K562 treated with DMSO at 1 percent for 12 hours (cell line): ENCODE results near the gene BRD4. TPM values are rescaled to one million over a fixed set of nuclear protein-coding genes. Genes with fewer than 3 reads are reported as not detected.

Experiments
- total RNA-seq: library from RNA; unstranded; fragments of 300-600 nt; gene quantifications from 2 replicates; pipeline ENCODE4 v1.2.3, GENCODE V29; 2022; ENCODE audit not compliant: insufficient read depth

The BRD4 gene
- total RNA-seq: 23.0 and 66.1 TPM in 2 replicates

GRCh38 chr19:15332311-15332996 lies at the start of gene BRD4:
Gene BRD4, minus strand, starts transcription at chr19:15332539. Its CDS starts 59,440 bp downstream, at chr19:15273099.

DNA sequence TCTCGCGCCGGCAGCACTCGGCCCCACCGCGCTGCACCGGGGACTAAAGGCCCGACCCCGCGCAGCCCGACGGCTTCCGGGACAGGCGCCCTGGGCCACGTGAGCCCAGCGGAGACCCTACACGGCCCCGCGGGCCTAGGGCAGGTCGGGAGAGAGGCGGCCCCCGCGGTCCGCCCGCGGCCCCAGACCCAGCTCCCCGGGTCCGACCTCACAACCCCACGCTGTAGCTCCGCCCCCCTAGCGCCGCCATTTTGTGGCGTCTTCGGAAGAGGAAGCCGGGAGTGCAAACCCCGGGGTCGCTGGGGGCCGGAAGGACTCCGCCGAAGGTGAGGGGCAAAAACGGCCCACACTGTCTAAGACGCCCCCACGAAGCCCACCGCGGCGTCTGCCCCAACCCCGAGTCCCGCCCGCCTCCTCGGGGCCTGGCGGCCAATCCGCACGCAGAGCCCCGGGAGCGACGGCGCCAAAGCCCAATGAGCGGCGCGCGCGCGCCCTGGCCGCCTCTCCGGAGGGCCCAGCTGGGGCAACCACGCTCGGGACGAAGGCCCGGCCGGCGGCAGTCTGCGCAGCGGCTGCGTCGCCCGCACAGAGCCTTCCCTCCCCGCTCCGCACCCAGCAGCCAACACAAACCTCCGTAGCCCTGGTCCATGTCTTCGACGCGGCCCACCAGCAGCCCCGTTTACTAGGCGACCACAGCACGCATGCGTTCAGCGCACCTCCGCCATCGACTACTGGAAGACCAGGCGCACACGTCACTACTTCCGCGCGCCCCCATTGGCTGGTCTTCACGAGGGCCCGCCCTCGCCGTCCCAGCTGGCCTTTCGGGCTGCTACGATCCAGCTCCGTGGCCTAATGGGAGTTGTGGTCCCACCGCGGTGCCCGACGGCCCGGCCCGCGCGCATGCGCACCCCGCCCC lies 47.0 kb upstream of the BRD4 start, which contains the start of gene AKAP8:
Gene AKAP8, minus strand, starts transcription at position 705 of the 916 bp plus-strand sequence. Its CDS starts 56 bp downstream, at position 649.

DNA sequence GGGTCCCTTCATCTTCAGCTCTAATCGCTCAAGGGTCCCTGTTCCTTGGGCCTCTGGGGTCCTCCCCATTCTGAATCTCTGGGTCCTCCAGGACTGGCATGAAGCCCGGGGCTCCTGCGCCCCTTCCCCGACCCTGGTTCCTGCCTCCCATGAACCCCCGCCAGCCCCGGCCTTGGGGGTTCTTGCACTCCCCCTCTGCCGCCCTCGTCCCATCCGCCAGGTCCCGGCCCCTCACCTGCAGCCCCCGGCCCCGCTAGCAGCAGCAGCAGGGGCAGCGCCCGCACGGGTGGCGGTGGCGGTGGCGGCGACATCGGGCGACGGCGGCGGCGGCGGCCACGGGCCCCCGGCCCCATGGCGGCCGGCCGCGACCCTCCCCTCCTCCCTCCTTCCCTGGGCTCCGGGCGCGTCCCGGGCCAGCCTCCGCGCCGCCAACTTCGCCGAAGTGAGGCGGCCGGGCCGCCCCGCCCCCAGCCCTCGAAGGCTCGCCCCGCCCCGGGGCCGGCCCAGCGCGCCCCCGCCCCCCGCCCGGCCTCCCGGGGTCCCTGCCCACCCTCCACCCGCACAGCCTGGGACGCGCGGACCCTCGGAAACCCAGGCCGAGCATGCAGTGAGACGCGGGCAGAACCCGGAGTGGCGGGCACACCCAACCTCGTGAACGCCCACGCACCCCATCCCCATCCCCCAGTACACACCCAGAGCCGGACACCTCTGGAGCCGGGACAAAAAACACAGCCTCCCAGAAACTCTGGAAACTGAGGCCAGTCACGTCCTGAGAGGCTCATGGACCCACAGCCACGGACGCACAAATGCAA lies 131.6 kb downstream of the BRD4 start, which contains the start of gene NOTCH3:
Gene NOTCH3, minus strand, starts transcription at position 443 of the 812 bp plus-strand sequence. Its CDS starts 90 bp downstream, at position 353.

Other genes starting within 250 kb of the BRD4 start
- gene SYDE1, start 225.1 kb downstream of the BRD4 start, total RNA-seq: not detected in 2 replicates
- gene NOTCH3, start 131.5 kb downstream of the BRD4 start, total RNA-seq: 0.15 TPM in 1 of 2 replicates, not detected in the other
- gene EPHX3, start 100.1 kb downstream of the BRD4 start, total RNA-seq: not detected in 2 replicates
- 10.3 and 25.1 TPM in 2 replicates for gene AKAP8, start 47.2 kb upstream of the BRD4 start, total RNA-seq
- 82.3 and 115 TPM in 2 replicates for gene AKAP8L, start 86.4 kb upstream of the BRD4 start, total RNA-seq
- 8.5 and 19.7 TPM in 2 replicates for gene WIZ, start 117.4 kb upstream of the BRD4 start, total RNA-seq
- gene RASAL3, start 132.0 kb upstream of the BRD4 start, total RNA-seq: not detected in 2 replicates
- not detected in 2 replicates for gene PGLYRP2, start 147.0 kb upstream of the BRD4 start, total RNA-seq
- not detected in 2 replicates for gene CYP4F22, start 176.0 kb upstream of the BRD4 start, total RNA-seq